ENCODE data around the gene CGGBP1. TPM values are rescaled to one million over a fixed set of nuclear protein-coding genes. Genes with fewer than 3 reads are reported as not detected.

Gene CGGBP1
- total RNA-seq, 1 donor from 2014 or later = 49.5 TPM

DNA sequence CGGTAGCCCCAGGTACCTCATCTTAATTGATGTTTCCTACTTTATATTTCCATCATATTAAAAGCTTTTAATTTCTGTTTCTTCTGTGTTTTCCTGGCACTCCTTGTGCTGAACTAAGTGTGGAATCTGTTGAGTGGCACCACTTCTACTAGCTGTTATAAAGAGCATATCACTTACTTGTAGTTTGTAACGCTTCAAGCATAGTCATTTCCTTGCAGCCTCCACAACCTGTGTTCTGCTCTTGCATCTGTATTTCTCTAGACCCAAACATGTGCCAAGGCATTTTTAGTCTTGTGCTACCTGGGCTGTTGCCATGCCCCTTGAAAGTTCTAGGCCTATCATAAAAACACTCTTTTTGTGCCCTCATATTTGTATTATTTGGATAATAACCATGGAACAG lies 16.3 kb upstream of the CGGBP1 start:
- no peaks in the 10 kb centered on the region for H3K36me3 ChIP-seq
- intact Hi-C loops (cut with DNase I) = no loop called here

DNA sequence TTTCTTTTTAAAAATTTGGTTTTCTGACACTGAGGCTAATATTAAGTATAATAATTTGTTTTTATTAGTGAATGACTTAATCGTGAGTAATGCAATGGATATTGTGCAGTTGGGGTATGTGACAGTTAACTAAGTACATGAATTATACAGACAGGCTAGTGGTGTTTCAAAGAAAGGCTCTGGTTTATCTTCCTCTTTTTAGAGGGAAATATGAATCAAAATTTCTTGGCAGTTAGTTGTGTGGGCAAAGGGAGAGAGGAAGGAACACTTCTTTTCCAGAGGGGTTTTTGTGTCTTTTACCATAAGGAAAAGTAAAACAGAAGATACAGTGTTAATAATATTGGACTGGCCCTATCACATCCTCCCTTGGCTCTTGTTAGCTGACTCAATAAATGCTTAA lies 2.9 kb upstream of the CGGBP1 start:
- intact Hi-C loops (cut with DNase I) = no loop called here
- Histone ChIP-seq H3K27me3 (no peaks in the 10 kb centered on the region), H3K4me1 (peaks cover 0 to 21% of the 10 kb centered on the region in 2 donors), H3K36me3 (no peaks in the 10 kb centered on the region), H3K9me3 (no peaks in the 10 kb centered on the region), H3K27ac (no peak overlapping the region), H3K4me3 (peak overlapping the region in 1 of 2 donors; percentile 81)
- TF ChIP-seq, protein P1, sequence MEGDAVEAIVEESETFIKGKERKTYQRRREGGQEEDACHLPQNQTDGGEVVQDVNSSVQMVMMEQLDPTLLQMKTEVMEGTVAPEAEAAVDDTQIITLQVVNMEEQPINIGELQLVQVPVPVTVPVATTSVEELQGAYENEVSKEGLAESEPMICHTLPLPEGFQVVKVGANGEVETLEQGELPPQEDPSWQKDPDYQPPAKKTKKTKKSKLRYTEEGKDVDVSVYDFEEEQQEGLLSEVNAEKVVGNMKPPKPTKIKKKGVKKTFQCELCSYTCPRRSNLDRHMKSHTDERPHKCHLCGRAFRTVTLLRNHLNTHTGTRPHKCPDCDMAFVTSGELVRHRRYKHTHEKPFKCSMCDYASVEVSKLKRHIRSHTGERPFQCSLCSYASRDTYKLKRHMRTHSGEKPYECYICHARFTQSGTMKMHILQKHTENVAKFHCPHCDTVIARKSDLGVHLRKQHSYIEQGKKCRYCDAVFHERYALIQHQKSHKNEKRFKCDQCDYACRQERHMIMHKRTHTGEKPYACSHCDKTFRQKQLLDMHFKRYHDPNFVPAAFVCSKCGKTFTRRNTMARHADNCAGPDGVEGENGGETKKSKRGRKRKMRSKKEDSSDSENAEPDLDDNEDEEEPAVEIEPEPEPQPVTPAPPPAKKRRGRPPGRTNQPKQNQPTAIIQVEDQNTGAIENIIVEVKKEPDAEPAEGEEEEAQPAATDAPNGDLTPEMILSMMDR (IDR thresholded peaks at IDR 0.05) = no peak
- no peak for DNase-seq (ENCODE audit: low spot score in 2 of 2)

More for the DNA sequence above, 16.3 kb upstream of the CGGBP1 start:
- TF ChIP-seq, protein P1 (IDR thresholded peaks at IDR 0.05) = no peak
- no peak for DNase-seq (ENCODE audit: low spot score in 2 of 2)
- peaks cover 0 to 6% of the 10 kb centered on the region in 2 donors for H3K4me1 ChIP-seq
- H3K4me3 ChIP-seq = no peak overlapping the region
- H3K27ac ChIP-seq = no peak overlapping the region
- no peaks in the 10 kb centered on the region for H3K27me3 ChIP-seq
- H3K9me3 ChIP-seq = no peaks in the 10 kb centered on the region

DNA sequence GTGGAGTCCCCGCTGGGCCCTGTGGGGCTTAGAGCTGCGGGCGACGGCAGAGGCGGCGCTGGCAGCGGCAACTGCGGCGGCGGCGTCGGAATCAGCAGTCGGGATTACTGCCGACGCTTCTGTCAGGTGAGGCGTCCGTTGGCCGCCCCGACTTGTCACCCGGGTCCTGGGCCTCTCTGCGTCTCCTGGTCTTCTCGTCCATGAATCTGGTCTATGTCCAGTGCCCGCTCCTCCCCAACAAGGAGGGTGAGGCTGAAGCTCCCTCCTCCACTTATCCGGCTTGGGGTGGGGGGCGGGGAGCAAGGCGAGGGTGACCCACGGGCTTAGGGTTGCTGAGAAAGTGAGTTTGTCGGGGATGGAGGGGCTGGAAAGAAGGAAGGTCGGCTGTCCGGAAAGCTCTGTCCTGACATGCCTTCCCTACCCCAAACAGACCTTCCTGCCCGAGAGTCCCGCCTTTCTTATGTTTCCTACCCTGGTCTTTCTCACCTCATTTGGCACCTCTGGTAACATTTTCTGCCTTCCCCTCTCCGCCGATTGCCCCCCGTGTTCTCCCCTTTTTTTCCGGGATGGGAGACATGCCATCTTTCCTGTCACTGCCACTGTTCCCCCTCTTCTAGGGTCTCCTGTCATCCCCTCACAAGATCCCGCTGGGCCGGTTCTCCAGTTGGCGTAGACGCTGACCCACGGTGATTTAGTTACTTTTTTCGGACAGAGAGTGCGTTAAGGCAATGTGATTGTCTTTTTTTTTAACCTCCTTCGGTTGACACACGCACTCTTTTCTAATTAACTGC lies 770 bp upstream of the CGGBP1 start:
- no peak for DNase-seq (ENCODE audit: low spot score in 2 of 2)
- no peaks in the 10 kb centered on the region for H3K27me3 ChIP-seq
- H3K4me1 ChIP-seq = peaks cover 0 to 22% of the 10 kb centered on the region in 2 donors
- intact Hi-C loops (cut with DNase I) = loop anchor here (2.0 to 10.0 kb wide), 4 partner anchors 27 to 1075 kb away; partner anchors contain the start of gene CHMP2B
- peak overlapping the region; percentile 81 to 94 for H3K4me3 ChIP-seq
- peak overlapping the region; percentile 93 to 94 for H3K27ac ChIP-seq
- TF ChIP-seq, protein P1 (IDR thresholded peaks at IDR 0.05) = no peak
- no peaks in the 10 kb centered on the region for H3K9me3 ChIP-seq
- H3K36me3 ChIP-seq = peaks cover 13 to 18% of the 10 kb centered on the region in 2 donors

DNA sequence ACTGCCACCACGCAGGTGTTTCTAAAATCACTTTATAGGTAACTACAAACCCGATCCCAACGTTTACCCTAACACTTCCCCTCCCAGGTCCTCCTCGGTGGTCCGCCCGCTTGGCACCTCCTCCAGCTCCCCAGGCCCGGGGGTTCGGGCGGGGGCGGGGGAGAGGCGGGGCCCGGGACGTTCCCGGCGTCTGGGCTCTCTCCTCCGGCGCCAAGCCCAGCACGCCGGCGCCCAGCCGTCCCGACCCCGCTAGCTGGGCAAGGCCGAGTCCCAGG lies 562 bp downstream of the CGGBP1 start:
- H3K27ac ChIP-seq = peak overlapping the region; percentile 94 to 96
- H3K4me3 ChIP-seq = peak overlapping the region; percentile 60 to 81
- no peak for DNase-seq (ENCODE audit: low spot score in 2 of 2)
- peaks cover 0 to 17% of the 10 kb centered on the region in 2 donors for H3K4me1 ChIP-seq
- peaks cover 13 to 21% of the 10 kb centered on the region in 2 donors for H3K36me3 ChIP-seq
- H3K27me3 ChIP-seq = no peaks in the 10 kb centered on the region
- intact Hi-C loops (cut with DNase I) = loop anchor here (1.0 to 10.0 kb wide), 5 partner anchors 25 to 1073 kb away; partner anchors contain the start of genes C3orf38 and CHMP2B
- H3K9me3 ChIP-seq = no peaks in the 10 kb centered on the region
- TF ChIP-seq, protein P1 (IDR thresholded peaks at IDR 0.05) = no peak

DNA sequence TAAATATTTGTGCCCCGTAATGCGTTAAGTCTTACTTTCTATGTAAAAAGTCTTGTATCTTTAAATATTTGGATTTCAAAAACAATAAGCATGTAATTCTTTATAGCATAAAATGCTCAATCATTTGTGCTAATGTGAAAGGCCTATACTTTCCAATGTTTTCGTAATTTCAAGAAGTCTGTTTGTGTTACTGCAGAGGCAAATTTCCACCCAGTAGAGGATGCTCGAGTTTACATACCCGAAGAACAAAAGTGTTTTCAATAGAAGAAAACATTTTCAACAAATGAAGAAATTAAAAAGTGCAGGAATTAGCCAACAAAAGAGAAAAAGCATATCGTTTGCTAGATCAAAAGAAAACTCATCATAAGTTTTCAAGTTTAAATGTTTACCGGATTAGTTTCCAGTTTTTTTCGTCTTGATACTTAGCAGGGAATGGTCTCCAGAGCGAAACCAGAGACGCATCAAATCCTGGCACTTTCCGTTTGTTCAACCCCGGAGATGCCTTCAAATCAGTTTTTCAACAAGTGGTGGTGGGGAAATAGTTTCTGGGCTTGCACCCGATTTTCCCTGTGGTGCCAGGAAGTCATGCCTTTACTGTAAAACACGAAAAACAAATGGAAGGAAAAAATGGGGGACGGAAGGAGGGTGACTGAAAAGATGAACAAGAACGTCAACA lies 1.0 kb downstream of the CGGBP1 start:
- Histone ChIP-seq H3K27me3 (no peaks in the 10 kb centered on the region), H3K36me3 (peaks cover 13 to 21% of the 10 kb centered on the region in 2 donors), H3K4me3 (peak overlapping the region; percentile 60 to 81), H3K27ac (peak overlapping the region; percentile 94 to 96), H3K9me3 (no peaks in the 10 kb centered on the region), H3K4me1 (peaks cover 0 to 17% of the 10 kb centered on the region in 2 donors)
- TF ChIP-seq, protein P1 (IDR thresholded peaks at IDR 0.05) = no peak
- DNase-seq (ENCODE audit: low spot score in 2 of 2) = no peak
- intact Hi-C loops (cut with DNase I) = loop anchor here (1.0 to 10.0 kb wide), 5 partner anchors 25 to 1073 kb away; partner anchors contain the start of genes C3orf38 and CHMP2B
